Thyroid gland (tissue), 4 donors: Measurements from ENCODE around the gene TCEAL9.

Experiments
- POLR2A ChIP-seq, 2 donors: fragments of 450-650 bp; IDR thresholded peaks; one replicate each; pipeline ENCODE4 v1.6.1; 2017; ENCODE audit warnings: antibody characterized with exemption in 2 of 2, mild to moderate bottlenecking in 2 of 2, moderate library complexity in 1 of 2
- TF ChIP-seq, protein P1 (sequence below), 6 experiments: fragments of 200-600 bp in 3 of 6; fragments of 450-650 bp in 3 of 6; sonication (generic) in 3 of 6; IDR thresholded peaks; one replicate each; pipeline ENCODE4 v1.5.1; 2016 to 2019; ENCODE audit warnings: antibody characterized with exemption in 6 of 6, mild to moderate bottlenecking in 2 of 6, inconsistent platforms in 1 of 6, moderate library complexity in 1 of 6

- no peak for TF ChIP-seq POLR2A (IDR thresholded peaks at IDR 0.05)
- TF ChIP-seq, protein P1, sequence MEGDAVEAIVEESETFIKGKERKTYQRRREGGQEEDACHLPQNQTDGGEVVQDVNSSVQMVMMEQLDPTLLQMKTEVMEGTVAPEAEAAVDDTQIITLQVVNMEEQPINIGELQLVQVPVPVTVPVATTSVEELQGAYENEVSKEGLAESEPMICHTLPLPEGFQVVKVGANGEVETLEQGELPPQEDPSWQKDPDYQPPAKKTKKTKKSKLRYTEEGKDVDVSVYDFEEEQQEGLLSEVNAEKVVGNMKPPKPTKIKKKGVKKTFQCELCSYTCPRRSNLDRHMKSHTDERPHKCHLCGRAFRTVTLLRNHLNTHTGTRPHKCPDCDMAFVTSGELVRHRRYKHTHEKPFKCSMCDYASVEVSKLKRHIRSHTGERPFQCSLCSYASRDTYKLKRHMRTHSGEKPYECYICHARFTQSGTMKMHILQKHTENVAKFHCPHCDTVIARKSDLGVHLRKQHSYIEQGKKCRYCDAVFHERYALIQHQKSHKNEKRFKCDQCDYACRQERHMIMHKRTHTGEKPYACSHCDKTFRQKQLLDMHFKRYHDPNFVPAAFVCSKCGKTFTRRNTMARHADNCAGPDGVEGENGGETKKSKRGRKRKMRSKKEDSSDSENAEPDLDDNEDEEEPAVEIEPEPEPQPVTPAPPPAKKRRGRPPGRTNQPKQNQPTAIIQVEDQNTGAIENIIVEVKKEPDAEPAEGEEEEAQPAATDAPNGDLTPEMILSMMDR (IDR thresholded peaks at IDR 0.05): no peak
Measured at GRCh38 chrX:103398421-103398864, 42.1 kb downstream of the TCEAL9 start.
